Fibroblast of lung (primary cell): ENCODE results near the gene GALNT7.

Experiments used
- CTCF ChIP-seq, 2 donors: IDR thresholded peaks in 1 of 2; conservative IDR thresholded peaks in 1 of 2; 1 replicate in 1 of 2; 2 replicates in 1 of 2; pipeline ENCODE4 v1.5.1; 2011 to 2012; ENCODE audit warnings: low read length in 2 of 2, control low read depth in 1 of 2, inconsistent platforms in 1 of 2, low read depth in 1 of 2, mild to moderate bottlenecking in 1 of 2
- EZH2 ChIP-seq: IDR thresholded peaks from 2 replicates; pipeline ENCODE4 v1.5.1; 2012; ENCODE audit warnings: low read length, control low read depth, mild to moderate bottlenecking; ENCODE audit errors: missing control alignments

GRCh38 chr4:173167758-173168395 lies 734 bp upstream of the GALNT7 start:
- TF ChIP-seq EZH2 (no peak), CTCF (conservative IDR thresholded peaks at IDR 0.05 in 1 of 2, IDR thresholded peaks at IDR 0.05 in 1 of 2; ENCODE audit: low read depth in 1 of 2, low read length in 2 of 2) (no peak)
